Progenitor cell of endocrine pancreas (in vitro differentiated cells): Measurements from ENCODE around the gene SPRR4. TPM values are rescaled to one million over a fixed set of nuclear protein-coding genes. Genes with fewer than 3 reads are reported as not detected.

ENCODE experiments used
- DNase-seq: peaks from one replicate; pipeline ENCODE4 v3.0.0; 2021; ENCODE audit warnings: low spot score; ENCODE audit not compliant: unreplicated experiment
- H3K27ac Mint-ChIP-seq: 2 replicates; pipeline ENCODE4 v1.8.0; 2021; ENCODE audit warnings: mild to moderate bottlenecking, moderate library complexity, mixed read lengths
- H3K27me3 Mint-ChIP-seq: 2 replicates; pipeline ENCODE4 v1.8.0; 2021; ENCODE audit warnings: mixed read lengths
- H3K36me3 Mint-ChIP-seq: 2 replicates; pipeline ENCODE4 v1.8.0; 2022; ENCODE audit warnings: mixed read lengths; ENCODE audit not compliant: insufficient read depth
- H3K4me1 Mint-ChIP-seq: 2 replicates; pipeline ENCODE4 v1.8.0; 2021; ENCODE audit warnings: low read depth, mixed read lengths
- H3K4me3 Mint-ChIP-seq: 2 replicates; pipeline ENCODE4 v1.8.0; 2021; ENCODE audit warnings: low read depth, mild to moderate bottlenecking, moderate library complexity, mixed read lengths
- H3K9me3 Mint-ChIP-seq: 2 replicates; pipeline ENCODE4 v1.8.0; 2021; ENCODE audit warnings: low read depth, mixed read lengths
- total RNA-seq: library from RNA; stranded (reverse); gene quantifications from 2 replicates; pipeline ENCODE4 v1.2.1, GENCODE V29; 2021
- TF ChIP-seq, protein P1 (sequence below): fragments of 200-600 bp; sonication (generic); IDR thresholded peaks from one replicate; pipeline ENCODE4 v1.5.0; 2021; ENCODE audit warnings: antibody characterized with exemption, mild to moderate bottlenecking; ENCODE audit not compliant: unreplicated experiment

Gene SPRR4
- total RNA-seq, 1 donor from 2014 or later = not detected

DNA sequence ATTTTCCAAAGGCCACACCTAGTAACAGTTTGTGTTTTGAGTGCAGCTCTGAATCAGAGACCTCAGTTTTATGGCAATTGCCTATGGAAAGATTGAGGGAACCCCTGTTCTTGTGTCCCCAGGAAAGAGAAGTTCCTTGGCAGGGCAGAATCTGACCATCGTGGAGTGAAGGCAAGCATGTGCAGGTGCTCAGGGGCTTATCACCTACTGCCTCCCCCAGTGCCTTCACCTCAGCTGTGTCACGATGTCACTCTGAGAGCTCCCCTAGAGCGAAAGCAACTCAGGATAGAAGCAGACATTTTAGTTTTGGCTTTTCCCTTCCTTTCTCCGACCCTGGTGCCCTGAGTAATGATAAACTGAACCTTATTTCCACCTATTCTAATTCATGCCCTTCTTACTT, 11.6 kb downstream of the SPRR4 start:
- peaks cover 10% of the 10 kb centered on the region for H3K4me1 Mint-ChIP-seq
- H3K36me3 Mint-ChIP-seq = no peaks in the 10 kb centered on the region
- H3K4me3 Mint-ChIP-seq = no peak overlapping the region
- no peaks in the 10 kb centered on the region for H3K27me3 Mint-ChIP-seq
- H3K9me3 Mint-ChIP-seq = peaks cover 4% of the 10 kb centered on the region
- H3K27ac Mint-ChIP-seq = no peak overlapping the region
- no peak for DNase-seq
- TF ChIP-seq, protein P1, sequence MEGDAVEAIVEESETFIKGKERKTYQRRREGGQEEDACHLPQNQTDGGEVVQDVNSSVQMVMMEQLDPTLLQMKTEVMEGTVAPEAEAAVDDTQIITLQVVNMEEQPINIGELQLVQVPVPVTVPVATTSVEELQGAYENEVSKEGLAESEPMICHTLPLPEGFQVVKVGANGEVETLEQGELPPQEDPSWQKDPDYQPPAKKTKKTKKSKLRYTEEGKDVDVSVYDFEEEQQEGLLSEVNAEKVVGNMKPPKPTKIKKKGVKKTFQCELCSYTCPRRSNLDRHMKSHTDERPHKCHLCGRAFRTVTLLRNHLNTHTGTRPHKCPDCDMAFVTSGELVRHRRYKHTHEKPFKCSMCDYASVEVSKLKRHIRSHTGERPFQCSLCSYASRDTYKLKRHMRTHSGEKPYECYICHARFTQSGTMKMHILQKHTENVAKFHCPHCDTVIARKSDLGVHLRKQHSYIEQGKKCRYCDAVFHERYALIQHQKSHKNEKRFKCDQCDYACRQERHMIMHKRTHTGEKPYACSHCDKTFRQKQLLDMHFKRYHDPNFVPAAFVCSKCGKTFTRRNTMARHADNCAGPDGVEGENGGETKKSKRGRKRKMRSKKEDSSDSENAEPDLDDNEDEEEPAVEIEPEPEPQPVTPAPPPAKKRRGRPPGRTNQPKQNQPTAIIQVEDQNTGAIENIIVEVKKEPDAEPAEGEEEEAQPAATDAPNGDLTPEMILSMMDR = no peak

DNA sequence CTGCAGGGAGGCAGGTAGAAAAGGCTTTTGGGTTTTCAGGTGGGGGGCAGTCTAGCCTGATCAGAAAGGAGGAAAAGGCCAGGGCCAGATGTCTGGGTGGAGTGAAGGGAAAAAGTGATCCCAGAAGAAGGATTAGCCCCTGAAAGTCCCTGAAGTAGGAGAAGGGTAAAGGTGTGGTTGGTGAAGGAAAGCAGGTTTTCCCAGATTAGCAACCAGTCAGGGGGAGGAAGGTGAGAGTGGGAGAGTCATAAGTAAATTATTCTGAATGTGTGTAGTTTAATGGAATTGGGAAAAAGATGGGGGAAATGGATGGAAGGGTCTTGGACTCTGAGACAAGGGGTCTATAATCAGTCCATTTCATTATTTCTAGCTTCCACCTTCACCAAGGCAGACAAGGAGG, 12.8 kb downstream of the SPRR4 start:
- Mint-ChIP-seq H3K36me3 (no peaks in the 10 kb centered on the region), H3K4me1 (peaks cover 10% of the 10 kb centered on the region), H3K4me3 (no peak overlapping the region), H3K9me3 (peaks cover 4% of the 10 kb centered on the region), H3K27ac (no peak overlapping the region), H3K27me3 (no peaks in the 10 kb centered on the region)
- DNase-seq = no peak
- TF ChIP-seq, protein P1 = no peak

DNA sequence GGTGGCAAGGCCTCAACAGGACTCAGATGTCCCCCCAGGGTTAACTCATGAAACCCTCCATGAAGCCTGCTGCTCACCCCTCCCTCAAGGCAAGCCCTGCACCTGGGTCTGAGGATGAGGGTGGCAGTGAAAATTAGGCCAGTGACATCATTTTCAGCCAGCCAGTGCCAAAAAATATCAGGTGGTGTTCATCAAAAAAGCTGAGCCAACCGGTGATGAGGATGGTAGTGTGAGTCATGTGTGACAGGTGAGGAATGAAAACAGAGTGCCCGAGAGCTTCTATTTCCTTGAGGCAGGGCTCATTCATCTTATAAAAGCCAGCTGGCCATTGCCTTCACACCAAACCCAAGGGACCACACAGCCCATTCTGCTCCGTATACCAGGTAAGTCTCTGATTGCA, 13.3 kb downstream of the SPRR4 start, which contains the start of gene SPRR1A:
Gene SPRR1A, plus strand, starts transcription at position 339 of the 400 bp plus-strand sequence. CDS start 1,150 bp downstream, outside the sequence.
- Mint-ChIP-seq H3K27me3 (no peaks in the 10 kb centered on the region), H3K27ac (no peak within 1 kb of the TSS), H3K4me1 (peaks cover 10% of the 10 kb centered on the region), H3K9me3 (peaks cover 4% of the 10 kb centered on the region), H3K4me3 (no peak within 1 kb of the TSS), H3K36me3 (no peaks in the 10 kb centered on the region)
- DNase-seq = no peak
- TF ChIP-seq, protein P1 = no peak

DNA sequence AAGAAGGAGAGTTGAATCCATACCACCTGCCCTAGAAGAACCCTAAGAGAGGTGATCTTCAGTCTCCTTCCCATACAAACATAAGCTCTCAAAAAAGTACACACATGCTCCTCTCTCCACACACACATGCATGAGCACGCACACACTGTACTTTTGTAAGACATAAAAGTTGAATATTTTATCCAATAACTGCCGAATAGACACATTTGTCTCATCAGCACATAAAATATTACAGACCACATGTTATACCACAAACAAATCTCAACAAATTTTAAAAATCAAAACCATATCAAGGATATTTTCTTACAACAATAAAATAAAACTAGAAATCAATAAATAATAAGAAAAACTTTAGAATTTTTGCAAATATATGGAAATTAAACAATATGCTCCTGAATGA, 16.1 kb downstream of the SPRR4 start:
- H3K4me3 Mint-ChIP-seq = no peak overlapping the region
- H3K27ac Mint-ChIP-seq = no peak overlapping the region
- no peaks in the 10 kb centered on the region for H3K4me1 Mint-ChIP-seq
- H3K27me3 Mint-ChIP-seq = no peaks in the 10 kb centered on the region
- H3K9me3 Mint-ChIP-seq = peaks cover 4% of the 10 kb centered on the region
- no peaks in the 10 kb centered on the region for H3K36me3 Mint-ChIP-seq
- DNase-seq = no peak
- TF ChIP-seq, protein P1 = no peak

DNA sequence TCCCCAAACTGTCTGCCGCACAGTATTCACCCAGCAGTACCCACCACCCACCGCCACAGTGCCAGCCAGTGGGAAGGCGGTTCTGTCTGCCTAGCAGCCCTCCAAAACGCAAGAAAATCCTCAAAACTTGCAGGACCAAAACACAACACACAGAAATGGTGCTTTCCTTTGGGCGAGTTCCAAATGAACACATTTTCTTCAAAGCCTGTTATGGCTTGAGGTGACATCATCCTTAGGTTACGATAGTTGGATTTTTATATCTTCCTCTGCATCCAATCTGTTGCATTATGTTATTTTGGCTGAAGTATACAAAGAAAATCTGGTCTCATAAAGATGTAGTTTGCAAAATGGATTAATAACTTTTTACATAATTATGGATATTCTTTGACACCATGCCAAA, 22.7 kb downstream of the SPRR4 start:
- DNase-seq = no peak
- H3K4me1 Mint-ChIP-seq = peaks cover 5% of the 10 kb centered on the region
- no peak overlapping the region for H3K27ac Mint-ChIP-seq
- TF ChIP-seq, protein P1 = no peak
- H3K9me3 Mint-ChIP-seq = peaks cover 5% of the 10 kb centered on the region
- H3K4me3 Mint-ChIP-seq = no peak overlapping the region
- H3K36me3 Mint-ChIP-seq = no peaks in the 10 kb centered on the region
- no peaks in the 10 kb centered on the region for H3K27me3 Mint-ChIP-seq
